GM18867 (cell line): Measurements from ENCODE around the gene MLN.

ENCODE experiments used
- ATAC-seq: cut with Tn5 transposase; IDR thresholded peaks from one replicate; pipeline ENCODE4 v1.9.1; 2021; ENCODE audit warnings: mild to moderate bottlenecking, moderate library complexity; ENCODE audit not compliant: unreplicated experiment

The MLN gene, protein sequence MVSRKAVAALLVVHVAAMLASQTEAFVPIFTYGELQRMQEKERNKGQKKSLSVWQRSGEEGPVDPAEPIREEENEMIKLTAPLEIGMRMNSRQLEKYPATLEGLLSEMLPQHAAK

GRCh38 chr6:33803571-33804053 lies at the start of gene MLN:
MLN (minus strand) TSS chr6:33804003; CDS start chr6:33801163, 2,840 bp downstream.
- no peak for ATAC-seq

GRCh38 chr6:33853026-33853425 lies 49.2 kb upstream of the MLN start:
- ATAC-seq: no peak

- ATAC-seq: no peak
Measured at GRCh38 chr6:33851959-33852358, 48.2 kb upstream of the MLN start.

GRCh38 chr6:33850869-33851541 lies 47.2 kb upstream of the MLN start:
- ATAC-seq: no peak

GRCh38 chr6:33850296-33850695 lies 46.5 kb upstream of the MLN start:
- no peak for ATAC-seq

DNA sequence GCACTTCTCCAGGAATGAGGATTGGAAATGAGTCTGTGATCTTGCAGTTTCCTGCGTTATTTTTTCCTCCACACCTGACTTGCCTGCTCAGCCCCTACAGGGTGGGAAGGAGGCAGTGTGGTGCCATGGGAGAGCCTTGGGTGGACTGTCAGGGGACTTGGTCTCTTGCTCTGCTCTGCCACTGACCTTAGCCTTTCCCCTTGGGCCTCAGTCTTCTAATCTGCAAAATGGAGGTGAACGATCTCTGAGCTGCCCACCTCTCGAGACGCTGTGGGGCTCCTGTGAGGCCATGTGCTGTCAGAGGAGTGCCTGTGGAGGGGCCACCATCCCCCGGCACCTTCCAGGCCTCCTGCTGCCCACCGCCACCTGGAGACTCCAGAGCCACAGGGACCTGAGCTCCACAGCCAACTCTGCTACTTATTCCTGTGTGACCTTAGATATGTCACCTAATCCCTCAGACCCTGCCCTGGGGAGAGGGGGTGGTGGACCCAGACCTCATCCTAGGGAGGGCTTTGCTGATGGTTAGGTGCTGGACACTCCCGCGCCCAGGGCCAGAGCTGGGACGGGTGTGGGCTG lies 45.8 kb upstream of the MLN start:
- ATAC-seq: no peak

- no peak for ATAC-seq
Measured at GRCh38 chr6:33848484-33848883, 44.7 kb upstream of the MLN start.

GRCh38 chr6:33847867-33848266 lies 44.1 kb upstream of the MLN start:
- no peak for ATAC-seq

GRCh38 chr6:33847078-33847477 lies 43.3 kb upstream of the MLN start:
- ATAC-seq: no peak

GRCh38 chr6:33846226-33846625 lies 42.4 kb upstream of the MLN start:
- no peak for ATAC-seq

- ATAC-seq: no peak
Measured at GRCh38 chr6:33845031-33845745, 41.4 kb upstream of the MLN start.

GRCh38 chr6:33843131-33844121 lies 39.6 kb upstream of the MLN start:
- ATAC-seq: no peak

GRCh38 chr6:33841868-33842267 lies 38.1 kb upstream of the MLN start:
- ATAC-seq: no peak

DNA sequence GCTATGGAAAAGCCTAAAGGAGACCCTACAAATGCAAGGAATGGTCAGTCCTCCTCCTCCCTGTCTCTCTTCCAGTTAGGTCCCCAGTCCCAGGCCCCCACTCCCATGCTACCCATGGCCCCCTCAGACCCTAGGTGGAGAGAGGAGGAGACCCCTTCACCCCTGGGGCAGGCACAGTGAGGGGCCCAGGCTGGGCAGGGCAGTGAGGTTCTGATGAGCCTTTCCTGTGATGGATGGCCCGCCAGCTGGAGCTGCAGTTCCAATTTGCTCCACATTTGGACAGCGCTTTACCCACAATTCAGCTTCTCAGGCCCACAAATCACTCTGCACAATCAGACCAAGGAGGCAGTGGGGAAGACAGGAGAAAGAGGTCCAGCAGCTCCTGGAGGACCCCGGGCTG lies 37.3 kb upstream of the MLN start:
- ATAC-seq: no peak

- ATAC-seq: no peak
Measured at GRCh38 chr6:33840048-33840926, 36.5 kb upstream of the MLN start.

- no peak for ATAC-seq
Measured at GRCh38 chr6:33839399-33840047, 35.7 kb upstream of the MLN start.

DNA sequence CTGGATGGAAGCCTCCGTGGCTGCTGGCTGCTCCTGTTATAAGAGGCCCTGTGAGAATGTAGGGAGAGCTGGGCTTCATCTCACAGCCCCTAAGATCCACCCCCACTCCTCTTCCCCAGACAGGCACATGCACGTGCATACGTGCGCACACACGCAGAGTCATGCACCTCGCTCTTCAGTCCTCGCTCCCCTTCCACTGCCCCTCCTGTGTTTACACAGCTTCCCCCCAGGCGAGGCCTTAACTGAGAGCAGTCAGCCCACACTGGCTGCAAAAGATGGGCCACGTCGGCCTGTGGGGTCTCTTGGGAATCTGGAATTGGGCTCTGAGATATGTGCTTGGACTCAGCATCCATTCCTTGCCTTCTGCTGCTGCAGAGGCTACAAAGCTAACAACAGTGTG lies 35.2 kb upstream of the MLN start:
- no peak for ATAC-seq

- no peak for ATAC-seq
Measured at GRCh38 chr6:33837971-33838665, 34.3 kb upstream of the MLN start.
